UCSD-AML1 (cell line): ENCODE measurements around the gene GALNT2.

Source experiments
- DNase-seq: peaks from one replicate; lab custom pipeline; 2025; ENCODE audit not compliant: unreplicated experiment; lab: John Stamatoyannopoulos, UW

GALNT2 gene

GRCh38 chr1:230158415-230159291, 91.6 kb downstream of the GALNT2 start:
- no peak for DNase-seq

DNA sequence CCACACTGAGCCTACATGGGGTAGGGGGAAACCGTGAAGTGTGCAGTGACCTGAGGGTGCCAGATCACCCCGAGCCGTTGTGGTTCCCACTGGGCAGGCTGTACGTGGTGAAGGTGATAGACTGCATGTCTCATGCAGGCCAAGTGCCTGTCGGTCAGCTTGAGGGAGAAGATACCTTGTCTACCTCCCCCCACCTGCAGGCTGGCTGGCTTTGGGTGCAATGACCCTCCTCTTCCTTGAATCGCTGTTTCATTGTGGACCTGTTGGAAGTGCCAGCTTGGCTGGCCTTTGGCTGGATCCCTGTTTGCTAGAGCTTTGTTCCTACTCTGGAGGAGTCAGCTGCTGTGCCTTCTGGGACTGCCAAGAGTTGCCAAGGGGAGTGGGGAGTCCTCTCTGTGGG, 92.5 kb downstream of the GALNT2 start:
- DNase-seq = no peak

- DNase-seq = no peak
Measured at GRCh38 chr1:230160957-230161771, 94.1 kb downstream of the GALNT2 start.

GRCh38 chr1:230163205-230163604, 96.2 kb downstream of the GALNT2 start:
- DNase-seq = no peak

- no peak for DNase-seq
Measured at GRCh38 chr1:230163719-230164118, 96.7 kb downstream of the GALNT2 start.

- no peak for DNase-seq
Measured at GRCh38 chr1:230165536-230165935, 98.5 kb downstream of the GALNT2 start.

DNA sequence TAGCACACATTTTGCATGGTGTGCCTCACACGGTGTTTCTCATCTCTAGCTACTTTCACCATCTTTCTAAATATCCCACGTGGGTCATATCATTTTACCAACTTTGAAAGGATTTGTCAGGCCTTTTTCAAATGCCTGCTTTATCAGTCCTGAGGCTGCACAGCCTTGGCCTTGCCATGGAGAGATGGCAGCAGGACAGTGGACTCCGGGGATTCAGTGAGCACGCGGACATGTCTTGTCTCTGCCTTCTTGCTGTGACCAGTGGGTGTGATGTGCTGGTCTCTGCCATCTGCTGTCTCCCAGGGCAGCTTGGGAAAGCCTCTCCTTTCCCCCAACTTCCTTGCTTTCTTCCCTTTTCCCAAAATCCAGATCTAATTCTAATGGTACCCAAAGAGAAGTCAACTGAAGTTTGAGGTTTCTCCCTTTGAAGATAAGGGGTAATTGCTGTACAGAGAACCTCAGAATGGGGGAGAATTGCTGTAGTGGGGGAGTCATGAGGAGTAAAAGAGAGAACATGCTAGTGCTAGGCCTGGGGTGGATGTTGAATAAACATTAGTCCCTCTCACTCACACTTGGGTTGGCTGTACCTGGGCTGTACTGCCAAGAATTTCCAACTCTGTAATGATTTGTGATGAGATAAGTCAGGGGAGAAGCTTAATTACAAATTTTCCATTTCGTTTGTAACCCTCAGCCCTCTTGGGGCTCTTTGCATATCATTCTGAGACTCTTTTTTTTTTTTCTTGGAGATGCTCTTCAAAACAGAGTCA, 99.5 kb downstream of the GALNT2 start:
- DNase-seq = no peak

DNA sequence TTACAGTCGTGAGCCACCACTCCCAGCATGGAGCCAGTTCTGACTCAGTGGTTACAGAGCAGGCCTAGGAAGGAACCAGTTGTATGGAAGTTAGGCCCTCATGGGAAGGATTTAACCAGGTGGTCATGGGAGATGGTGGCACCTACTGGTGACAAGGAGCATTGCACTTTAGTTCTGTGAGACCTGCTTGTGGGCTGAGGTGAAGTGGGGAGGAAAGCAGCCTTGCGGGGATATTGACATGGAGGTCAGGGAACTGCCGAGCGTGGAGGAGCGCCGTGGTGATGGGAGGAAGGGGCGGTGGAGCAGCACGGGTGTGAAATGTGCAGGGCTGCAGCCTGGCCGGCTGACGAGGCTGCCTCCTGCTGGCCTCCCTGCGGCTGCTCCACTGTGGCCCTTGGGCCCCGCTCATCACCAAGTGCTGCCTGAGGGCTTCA, 100.4 kb downstream of the GALNT2 start:
- no peak for DNase-seq

DNA sequence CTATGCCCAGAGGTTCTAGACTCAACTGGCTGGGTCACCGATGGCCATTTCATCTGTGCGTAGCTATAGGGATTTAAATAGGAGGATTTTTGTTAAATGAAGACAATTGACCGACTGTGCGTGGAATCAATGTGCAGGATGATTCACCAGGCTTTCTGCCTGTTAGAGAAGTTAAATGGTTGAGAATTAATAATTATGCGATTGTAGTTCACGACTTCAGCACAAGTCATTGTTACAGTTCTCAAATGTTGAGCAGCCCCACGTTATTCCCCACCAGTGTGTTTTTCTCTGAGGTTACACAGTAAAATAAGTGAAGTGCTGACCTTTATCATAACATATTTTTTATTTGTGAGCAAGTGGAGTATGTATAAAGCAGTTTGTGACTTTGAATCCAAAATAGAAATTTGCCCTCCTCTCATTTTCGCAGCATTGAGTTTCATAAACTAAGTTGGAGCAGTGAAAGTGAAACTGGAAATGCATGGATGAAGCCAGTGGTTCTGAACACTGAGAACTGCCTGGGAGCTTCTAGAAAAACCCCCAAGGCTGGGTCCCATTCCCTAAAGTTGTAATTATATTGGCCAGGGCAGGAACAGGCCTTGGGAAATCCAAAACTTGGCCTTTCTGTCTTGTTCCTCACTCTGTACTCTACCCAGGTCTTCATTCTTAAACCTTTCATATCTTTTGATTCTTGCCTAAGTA, 102.6 kb downstream of the GALNT2 start:
- no peak for DNase-seq

GRCh38 chr1:230170153-230170547, 103.1 kb downstream of the GALNT2 start:
- no peak for DNase-seq

DNA sequence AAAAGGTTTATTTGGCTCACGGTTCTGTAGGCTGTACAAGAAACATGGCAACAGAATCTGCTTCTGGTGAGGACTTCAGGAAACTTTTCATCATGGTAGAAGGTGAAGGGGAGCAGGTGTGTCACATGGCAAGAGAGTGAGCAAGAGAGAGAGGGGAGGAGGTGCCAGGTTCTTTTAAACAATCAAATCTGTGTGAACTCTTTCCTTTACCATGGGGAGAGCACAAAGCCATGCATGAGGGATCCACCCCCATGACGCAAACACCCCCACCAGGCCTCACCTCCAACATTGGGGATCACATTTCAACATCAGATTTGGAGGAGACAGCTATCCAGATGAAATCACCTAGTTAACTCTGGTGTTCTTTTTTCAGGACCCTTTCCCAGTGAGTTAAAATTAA, 103.6 kb downstream of the GALNT2 start:
- DNase-seq = no peak

DNA sequence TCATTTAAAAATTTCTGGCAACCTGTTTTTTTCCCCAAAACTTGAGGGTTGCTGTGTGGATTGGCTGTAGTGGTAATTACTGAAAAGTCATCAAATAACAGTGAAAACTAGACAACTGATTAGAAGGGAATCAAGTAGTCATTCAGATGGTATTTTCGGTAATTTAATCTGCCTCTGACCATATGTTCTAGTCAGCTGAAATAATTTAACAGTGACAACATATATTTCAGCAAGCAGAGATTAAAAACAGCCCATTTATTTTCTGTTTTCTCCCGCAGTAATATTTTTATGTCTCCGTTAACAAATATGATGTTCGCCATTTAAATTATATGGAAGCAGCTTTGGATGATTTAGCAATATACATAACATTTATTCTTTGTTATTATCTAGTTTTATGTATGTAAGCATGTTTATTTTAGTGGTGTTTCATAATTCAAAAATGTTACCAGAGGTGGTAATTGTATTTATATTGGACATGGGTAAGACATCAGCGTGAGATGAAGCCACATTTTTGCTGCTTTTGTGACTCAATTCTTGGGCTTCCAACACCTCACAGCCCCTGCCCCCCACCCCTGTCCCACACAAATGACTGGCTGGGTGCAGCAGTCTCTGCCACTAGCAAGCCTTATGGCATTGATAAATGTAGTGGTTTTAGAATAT, 104.4 kb downstream of the GALNT2 start:
- no peak for DNase-seq

GRCh38 chr1:230172016-230172537, 105.0 kb downstream of the GALNT2 start:
- no peak for DNase-seq

DNA sequence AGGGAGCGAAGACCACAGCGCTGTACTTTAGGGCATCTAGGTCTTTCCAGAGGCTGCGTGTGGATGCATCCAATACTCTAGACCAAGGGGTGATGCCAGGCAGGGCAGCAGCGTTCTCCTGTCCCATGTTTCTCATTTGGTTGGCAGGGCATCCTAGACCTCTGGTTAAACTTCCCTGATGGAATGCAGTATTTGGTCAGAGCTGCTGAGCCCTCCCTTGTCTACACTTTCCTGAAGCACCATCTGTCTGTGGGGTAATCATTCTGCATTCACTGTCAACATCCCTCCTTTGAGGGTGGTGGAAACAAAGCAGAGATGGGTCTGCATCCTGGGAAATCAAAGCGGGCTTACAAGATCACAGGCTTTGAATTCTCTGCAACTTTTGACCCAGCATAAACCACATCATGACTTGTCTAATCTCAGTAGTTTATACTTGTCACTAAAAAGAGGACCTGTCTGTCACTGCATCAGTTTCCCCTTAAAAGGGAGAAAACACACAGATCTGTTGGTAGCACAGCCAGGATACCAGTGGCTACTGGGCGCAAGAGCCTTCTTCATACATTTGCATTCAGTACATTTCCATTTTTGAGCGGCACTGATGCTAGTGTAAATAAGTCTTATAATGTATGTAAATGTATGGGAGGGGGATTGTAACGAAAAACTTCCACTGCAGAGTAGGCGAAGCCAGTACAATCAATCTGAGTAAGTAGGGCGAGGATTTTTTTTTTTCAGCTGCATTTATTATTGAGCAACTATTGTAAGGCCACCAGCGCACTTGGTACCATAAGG, 106.3 kb downstream of the GALNT2 start:
- DNase-seq = no peak

DNA sequence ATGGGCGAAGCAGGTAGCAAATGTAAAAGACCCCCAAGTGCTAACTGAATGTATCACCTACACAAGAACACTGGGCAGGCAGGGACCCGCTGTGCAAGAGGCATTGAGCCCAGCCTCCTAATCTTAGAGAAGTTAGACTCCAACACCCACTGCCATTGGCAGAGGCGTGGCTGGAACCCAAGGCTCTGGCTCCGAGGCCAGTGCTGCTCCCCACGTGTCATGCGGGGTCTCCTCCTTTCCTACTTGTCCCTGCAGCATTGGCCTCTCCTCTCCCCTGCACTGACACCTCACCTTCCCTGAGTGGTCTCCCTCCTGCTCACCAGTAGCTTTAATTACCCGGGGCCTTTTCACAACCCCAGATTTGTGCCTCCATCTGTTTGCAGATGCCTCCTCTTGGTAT, 107.0 kb downstream of the GALNT2 start:
- no peak for DNase-seq

GRCh38 chr1:230174471-230175162, 107.6 kb downstream of the GALNT2 start:
- no peak for DNase-seq

DNA sequence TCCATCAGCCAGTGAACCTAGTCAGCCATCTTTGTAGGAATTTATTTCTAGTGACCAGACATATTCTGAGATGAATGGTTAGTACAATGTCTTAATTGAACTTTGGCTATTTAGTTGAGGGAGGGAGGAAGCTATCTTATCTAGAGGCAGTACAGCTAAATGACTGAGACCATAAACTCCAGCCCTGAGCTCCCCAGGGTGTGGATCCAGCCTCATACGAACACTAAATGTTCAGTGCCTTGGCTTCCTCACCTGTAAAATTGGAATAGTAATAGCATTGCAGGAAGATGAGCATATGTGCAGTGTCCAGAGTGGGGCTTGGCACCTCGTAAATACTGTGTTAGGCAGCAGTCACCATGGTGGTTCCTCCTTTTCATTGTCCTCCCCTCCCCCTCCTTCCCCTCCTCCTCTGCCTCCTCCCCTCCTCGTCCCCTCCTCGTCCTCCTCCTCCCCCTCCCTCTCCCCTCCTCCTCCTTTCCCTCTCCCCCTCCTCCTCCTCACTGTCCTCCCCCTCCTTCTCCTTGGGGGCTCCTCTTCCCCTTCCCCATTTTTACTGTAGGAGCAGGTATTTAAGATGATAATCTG, 108.2 kb downstream of the GALNT2 start:
- no peak for DNase-seq

DNA sequence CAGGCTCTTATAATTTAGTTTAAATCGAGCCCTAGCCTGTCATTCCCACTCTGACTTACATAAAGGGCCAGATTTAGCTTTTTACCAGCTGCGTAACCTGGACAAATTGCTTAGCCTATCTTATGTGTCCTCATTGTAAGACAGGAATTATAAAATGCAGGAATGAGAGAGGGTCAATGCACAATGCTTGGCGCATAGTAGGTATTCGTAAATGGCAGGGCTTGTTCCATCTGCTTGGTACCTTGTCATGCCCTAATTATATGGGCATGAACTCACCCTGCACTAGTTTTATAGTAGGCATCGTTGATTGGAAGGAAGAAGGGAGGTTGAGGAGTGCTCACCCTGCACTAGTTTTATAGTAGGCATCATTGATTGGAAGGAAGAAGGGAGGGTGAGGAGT, 108.8 kb downstream of the GALNT2 start:
- DNase-seq = no peak
